GM18868 (cell line): ENCODE results near the gene ASB16.

Source experiments
- ATAC-seq: cut with Tn5 transposase; IDR thresholded peaks from one replicate; pipeline ENCODE4 v1.9.1; 2021; ENCODE audit warnings: mild to moderate bottlenecking, moderate library complexity; ENCODE audit not compliant: unreplicated experiment

The ASB16 gene

GRCh38 chr17:44207743-44208142 is 37.2 kb downstream of the ASB16 start:
- no peak for ATAC-seq

- no peak for ATAC-seq
These were observed 39.4 kb downstream of the ASB16 start for GRCh38 chr17:44209786-44210341.

- peak; percentile 78 for ATAC-seq
These were observed 40.1 kb downstream of the ASB16 start for GRCh38 chr17:44210342-44211192.

- ATAC-seq, result no peak
These were observed 41.1 kb downstream of the ASB16 start for GRCh38 chr17:44211281-44212265.

GRCh38 chr17:44212507-44213402 is 42.3 kb downstream of the ASB16 start:
- ATAC-seq, result no peak

- no peak for ATAC-seq
These were observed 43.1 kb downstream of the ASB16 start for GRCh38 chr17:44213403-44214229.

- no peak for ATAC-seq
These were observed 43.7 kb downstream of the ASB16 start for GRCh38 chr17:44214230-44214494.

- ATAC-seq, result no peak
These were observed 44.4 kb downstream of the ASB16 start for GRCh38 chr17:44214896-44215295.

GRCh38 chr17:44216173-44216572 is 45.7 kb downstream of the ASB16 start:
- ATAC-seq, result no peak

- ATAC-seq, result no peak
These were observed 46.2 kb downstream of the ASB16 start for GRCh38 chr17:44216694-44217093.

GRCh38 chr17:44217738-44218343 is 47.3 kb downstream of the ASB16 start:
- ATAC-seq, result no peak

- peak; percentile 29 for ATAC-seq
These were observed 48.0 kb downstream of the ASB16 start for GRCh38 chr17:44218344-44219107.

GRCh38 chr17:44219108-44219615 is 48.7 kb downstream of the ASB16 start:
- ATAC-seq, result peak; percentile 38

GRCh38 chr17:44219616-44220212 is 49.2 kb downstream of the ASB16 start, which contains the start of gene UBTF:
Gene UBTF (minus strand): TSS chr17:44219675. CDS start chr17:44218229, 1,446 bp downstream.
- peak; percentile 13 for ATAC-seq

GRCh38 chr17:44220213-44221083 is 49.9 kb downstream of the ASB16 start:
- ATAC-seq, result no peak

GRCh38 chr17:44221084-44221861 is 50.8 kb downstream of the ASB16 start:
- ATAC-seq, result no peak
